Upper lobe of left lung (tissue), 6 donors: ENCODE results near the gene NPDC1. TPM values are rescaled to one million over a fixed set of nuclear protein-coding genes. Genes with fewer than 3 reads are reported as not detected.

Source experiments
- ATAC-seq, 2 donors: fragments of 200-7000 bp; cut with Tn5 transposase; one replicate each; pipeline ENCODE4 v1.9.1; 2022; ENCODE audit warnings: mild to moderate bottlenecking in 2 of 2, moderate library complexity in 2 of 2; ENCODE audit not compliant: low FRiP score in 2 of 2
- DNase-seq, 2 donors: peaks; one replicate each; pipeline ENCODE4 v3.0.0-alpha.2; 2019 to 2020
- H3K27ac ChIP-seq, 4 donors: fragments of 200-600 bp; sonication (generic); one replicate each; pipeline ENCODE4 v1.5.1; 2016 to 2019
- H3K27me3 ChIP-seq, 4 donors: fragments of 200-600 bp; sonication (generic); one replicate each; pipeline ENCODE4 v1.5.1; 2017 to 2019
- H3K36me3 ChIP-seq, 4 donors: fragments of 200-600 bp; sonication (generic); one replicate each; pipeline ENCODE4 v1.5.1; 2016 to 2019
- H3K4me1 ChIP-seq, 4 donors: fragments of 200-600 bp; sonication (generic); one replicate each; pipeline ENCODE4 v1.5.1; 2018 to 2019
- H3K4me3 ChIP-seq, 4 donors: fragments of 200-600 bp; sonication (generic); one replicate each; pipeline ENCODE4 v1.5.1; 2017 to 2019; ENCODE audit warnings: mild to moderate bottlenecking in 2 of 4, moderate library complexity in 1 of 4
- H3K9me3 ChIP-seq, 4 donors: fragments of 200-600 bp; sonication (generic); one replicate each; pipeline ENCODE4 v1.5.1; 2018 to 2019
- EP300 ChIP-seq, 4 donors: sonication (generic); formaldehyde crosslinking; IDR thresholded peaks; one replicate each; pipeline ENCODE4 v1.5.1; 2017; ENCODE audit warnings: antibody characterized with exemption in 4 of 4, control low read depth in 2 of 4
- POLR2A ChIP-seq, 4 donors: fragments of 450-650 bp; IDR thresholded peaks; one replicate each; pipeline ENCODE4 v1.5.1; 2016 to 2017; ENCODE audit warnings: antibody characterized with exemption in 4 of 4, mild to moderate bottlenecking in 2 of 4
- POLR2AphosphoS5 ChIP-seq, 2 donors: sonication (generic); formaldehyde crosslinking; IDR thresholded peaks; one replicate each; pipeline ENCODE4 v1.5.1; 2017; ENCODE audit warnings: antibody characterized with exemption in 2 of 2
- WGBS, 2 donors: methylation state at CpG; one replicate each; pipeline ENCODE4 v1.1.5; 2017 to 2018; 5-methylcytosine and 5-hydroxymethylcytosine counted together
- total RNA-seq, 6 donors: library from RNA; depleted of rRNA in 4 of 6; stranded (reverse); fragments of >200 nt in 4 of 6; gene quantifications; one replicate each; pipeline versions ENCODE4 v1.1.0 to v1.2.1, GENCODE V29; 2016 to 2021
- TF ChIP-seq, protein P1 (sequence below), 6 experiments: fragments of 450-650 bp in 4 of 6; fragments of 200-600 bp in 2 of 6; sonication (generic) in 2 of 6; IDR thresholded peaks; one replicate each; pipeline ENCODE4 v1.5.1; 2016 to 2019; ENCODE audit warnings: antibody characterized with exemption in 6 of 6
- donor health status: DM: no; HTN: no; CAD: no; lungs with moderate emphysema.
- donor health status: DM: no; HTN: yes; CAD: no; lungs with severe emphysema.

Gene NPDC1
- total RNA-seq, 6 donors from 2014 or later, result 26.7 to 199 (median 73.2) TPM

DNA sequence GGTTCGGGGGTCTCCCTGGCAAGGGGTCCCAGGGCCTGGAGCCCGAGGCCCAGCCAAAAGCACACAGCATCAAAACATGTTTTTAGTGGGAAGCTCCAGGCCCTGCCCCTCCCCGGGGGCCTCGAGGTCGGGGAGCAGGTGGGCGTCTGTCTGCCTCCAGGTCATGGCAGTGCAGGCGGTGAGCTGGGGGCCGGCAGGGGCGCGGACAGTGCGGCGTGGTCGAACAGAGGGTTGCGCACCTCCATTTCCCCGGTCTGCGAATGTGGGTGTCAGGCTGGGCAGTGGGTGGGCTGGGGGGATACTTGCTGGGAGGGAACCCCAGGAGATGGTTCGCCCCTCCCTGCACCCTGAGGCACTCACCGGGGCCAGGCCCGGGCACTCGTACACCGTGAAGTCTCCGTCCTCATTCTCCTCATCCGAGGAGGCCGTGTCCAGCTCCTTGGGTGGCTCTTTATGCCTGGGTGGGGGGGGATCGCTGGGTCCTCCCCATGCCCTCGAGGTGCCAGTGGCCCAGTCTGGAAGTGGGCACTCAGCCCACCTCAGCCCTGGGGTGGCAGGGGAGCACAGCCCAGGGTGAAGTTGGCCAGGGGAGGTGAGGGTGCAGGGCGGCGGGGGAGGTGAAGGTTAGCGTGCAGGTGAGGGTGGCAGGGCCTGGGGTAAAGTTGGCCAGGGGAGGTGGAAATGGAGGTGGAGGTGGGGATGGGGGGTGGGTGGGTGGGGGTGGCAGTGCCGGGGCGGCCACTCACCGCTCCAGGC, 6.2 kb downstream of the NPDC1 start:
- no peaks in the 10 kb centered on the region for H3K9me3 ChIP-seq
- peaks cover 0 to 10% (median under 1%) of the 10 kb centered on the region in 4 donors for H3K27me3 ChIP-seq
- WGBS, 2 donors, result 87 to 96% methylated on average over 18 to 32 of the region's 32 CpGs
- H3K27ac ChIP-seq, result peak overlapping the region in 2 of 4 donors; percentile 77 to 79
- no peak for TF ChIP-seq EP300 (IDR thresholded peaks at IDR 0.05)
- TF ChIP-seq, protein P1, sequence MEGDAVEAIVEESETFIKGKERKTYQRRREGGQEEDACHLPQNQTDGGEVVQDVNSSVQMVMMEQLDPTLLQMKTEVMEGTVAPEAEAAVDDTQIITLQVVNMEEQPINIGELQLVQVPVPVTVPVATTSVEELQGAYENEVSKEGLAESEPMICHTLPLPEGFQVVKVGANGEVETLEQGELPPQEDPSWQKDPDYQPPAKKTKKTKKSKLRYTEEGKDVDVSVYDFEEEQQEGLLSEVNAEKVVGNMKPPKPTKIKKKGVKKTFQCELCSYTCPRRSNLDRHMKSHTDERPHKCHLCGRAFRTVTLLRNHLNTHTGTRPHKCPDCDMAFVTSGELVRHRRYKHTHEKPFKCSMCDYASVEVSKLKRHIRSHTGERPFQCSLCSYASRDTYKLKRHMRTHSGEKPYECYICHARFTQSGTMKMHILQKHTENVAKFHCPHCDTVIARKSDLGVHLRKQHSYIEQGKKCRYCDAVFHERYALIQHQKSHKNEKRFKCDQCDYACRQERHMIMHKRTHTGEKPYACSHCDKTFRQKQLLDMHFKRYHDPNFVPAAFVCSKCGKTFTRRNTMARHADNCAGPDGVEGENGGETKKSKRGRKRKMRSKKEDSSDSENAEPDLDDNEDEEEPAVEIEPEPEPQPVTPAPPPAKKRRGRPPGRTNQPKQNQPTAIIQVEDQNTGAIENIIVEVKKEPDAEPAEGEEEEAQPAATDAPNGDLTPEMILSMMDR (IDR thresholded peaks at IDR 0.05), result no peak
- TF ChIP-seq POLR2AphosphoS5 (IDR thresholded peaks at IDR 0.05), result no peak
- no peak for TF ChIP-seq POLR2A (IDR thresholded peaks at IDR 0.05)
- H3K4me3 ChIP-seq, result no peak overlapping the region
- peak in 1 of 2 donors; percentile 77 for DNase-seq
- no peak for ATAC-seq
- H3K4me1 ChIP-seq, result peaks cover 29 to 43% (median 35%) of the 10 kb centered on the region in 4 donors
- peaks cover 0 to 35% (median 21%) of the 10 kb centered on the region in 4 donors for H3K36me3 ChIP-seq

DNA sequence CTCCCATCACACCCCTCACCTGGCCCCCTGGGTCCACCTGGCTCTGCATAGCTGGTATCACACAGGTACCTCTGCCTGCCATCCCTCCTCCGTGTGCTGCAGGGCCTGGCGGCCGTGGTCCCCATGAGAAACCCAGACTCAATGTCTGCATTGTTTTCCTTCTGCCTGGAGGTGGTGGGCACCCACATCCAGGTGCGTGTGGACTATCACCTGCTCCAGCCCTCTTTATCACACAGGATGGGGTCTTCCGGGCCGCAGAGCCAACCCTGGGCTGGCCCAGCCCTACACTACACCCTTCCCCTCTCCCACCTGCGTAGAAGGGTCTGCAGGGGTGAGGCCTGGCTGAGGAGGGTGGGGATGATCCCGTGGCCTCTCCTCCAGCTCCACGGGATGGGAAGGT, 7.1 kb downstream of the NPDC1 start:
- H3K27ac ChIP-seq, result no peak overlapping the region
- no peak for DNase-seq
- peaks cover 25 to 42% (median 36%) of the 10 kb centered on the region in 4 donors for H3K4me1 ChIP-seq
- H3K9me3 ChIP-seq, result no peaks in the 10 kb centered on the region
- TF ChIP-seq POLR2AphosphoS5 (IDR thresholded peaks at IDR 0.05), result no peak
- TF ChIP-seq POLR2A (IDR thresholded peaks at IDR 0.05), result no peak
- no peak for TF ChIP-seq EP300 (IDR thresholded peaks at IDR 0.05)
- TF ChIP-seq, protein P1 (IDR thresholded peaks at IDR 0.05), result no peak
- WGBS, 2 donors, result 84 to 87% methylated on average over 9 of the region's 9 CpGs
- peaks cover 0 to 1% (median 0%) of the 10 kb centered on the region in 4 donors for H3K27me3 ChIP-seq
- no peak overlapping the region for H3K4me3 ChIP-seq
- no peak for ATAC-seq
- peaks cover 0 to 35% (median 21%) of the 10 kb centered on the region in 4 donors for H3K36me3 ChIP-seq

DNA sequence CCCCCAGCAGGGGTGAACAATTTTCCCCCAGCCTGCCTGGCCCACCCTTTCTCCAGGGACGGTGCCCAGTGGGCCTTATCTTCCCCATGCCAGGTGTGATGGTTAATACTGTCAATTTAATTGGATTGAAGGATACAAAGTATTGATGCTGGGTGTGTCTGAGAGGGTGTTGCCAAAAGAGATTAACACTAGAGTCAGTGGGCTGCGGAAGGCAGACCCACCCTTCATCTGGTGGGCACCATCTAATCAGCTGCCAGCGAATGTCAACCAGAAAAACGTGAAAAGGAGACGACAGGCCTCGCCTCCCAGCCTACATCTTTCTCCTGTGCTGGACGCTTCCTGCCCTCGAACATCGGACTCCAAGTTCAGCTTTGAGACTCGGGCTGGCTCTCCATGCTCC, 8.5 kb downstream of the NPDC1 start:
- no peak overlapping the region for H3K27ac ChIP-seq
- H3K4me1 ChIP-seq, result peaks cover 20 to 38% (median 34%) of the 10 kb centered on the region in 4 donors
- peaks cover 0 to 35% (median 21%) of the 10 kb centered on the region in 4 donors for H3K36me3 ChIP-seq
- no peaks in the 10 kb centered on the region for H3K9me3 ChIP-seq
- DNase-seq (no peak), ATAC-seq (no peak)
- H3K27me3 ChIP-seq, result no peaks in the 10 kb centered on the region
- WGBS, 2 donors, result 84 to 90% methylated on average over 10 of the region's 10 CpGs
- H3K4me3 ChIP-seq, result no peak overlapping the region
- TF ChIP-seq POLR2AphosphoS5 (IDR thresholded peaks at IDR 0.05) (no peak), EP300 (IDR thresholded peaks at IDR 0.05) (no peak), POLR2A (IDR thresholded peaks at IDR 0.05) (no peak)
- TF ChIP-seq, protein P1 (IDR thresholded peaks at IDR 0.05), result no peak

DNA sequence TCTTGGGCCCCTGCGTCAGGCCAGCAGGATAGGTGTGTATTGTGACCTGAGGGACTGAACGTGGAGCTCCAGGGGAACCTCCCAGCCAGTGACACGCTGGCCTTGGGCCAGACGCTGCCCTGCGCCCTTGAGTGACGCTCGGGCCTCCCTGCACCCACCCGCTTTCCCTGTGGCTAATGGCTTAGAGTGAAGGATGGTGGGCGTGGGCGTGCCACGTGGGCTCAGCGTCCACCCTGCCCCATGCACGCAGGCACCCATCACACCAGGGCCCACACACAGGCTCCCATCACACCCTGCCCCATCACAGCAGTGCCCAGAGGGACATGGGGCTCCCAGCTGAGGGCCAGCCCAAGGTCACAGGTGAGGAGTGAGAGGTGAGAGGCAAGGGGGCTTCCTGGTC, 8.9 kb downstream of the NPDC1 start:
- Histone ChIP-seq H3K27me3 (no peaks in the 10 kb centered on the region), H3K4me1 (peaks cover 23 to 39% (median 34%) of the 10 kb centered on the region in 4 donors), H3K27ac (no peak overlapping the region), H3K4me3 (no peak overlapping the region), H3K36me3 (peaks cover 0 to 35% (median 21%) of the 10 kb centered on the region in 4 donors), H3K9me3 (no peaks in the 10 kb centered on the region)
- ATAC-seq (no peak), DNase-seq (peak in 1 of 2 donors; percentile 69)
- TF ChIP-seq, protein P1 (IDR thresholded peaks at IDR 0.05), result no peak
- TF ChIP-seq EP300 (IDR thresholded peaks at IDR 0.05), result no peak
- no peak for TF ChIP-seq POLR2A (IDR thresholded peaks at IDR 0.05)
- TF ChIP-seq POLR2AphosphoS5 (IDR thresholded peaks at IDR 0.05), result no peak
- WGBS, 2 donors, result 73 to 83% methylated on average over 7 to 13 of the region's 13 CpGs
